Measurements from ENCODE around the gene TMEM222.

TMEM222 gene

DNA sequence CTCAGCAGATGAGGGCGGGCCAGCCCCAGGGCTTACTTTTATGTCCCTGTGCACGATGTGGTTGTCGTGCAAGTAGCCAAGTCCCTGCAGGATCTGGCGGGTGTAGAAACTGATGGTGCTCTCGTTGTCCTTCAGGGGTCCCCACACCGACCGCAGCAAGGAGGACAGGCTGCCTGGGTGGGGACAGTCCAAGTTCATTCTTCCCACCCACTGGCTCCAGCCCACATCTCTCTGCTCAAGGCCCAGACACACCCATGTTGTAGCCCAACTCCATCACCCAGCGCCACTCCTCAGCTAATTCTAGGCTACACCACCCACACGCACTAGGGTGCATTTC is 37.8 kb downstream of the TMEM222 start:
- DNase-seq (ENCODE audit: low spot score), result peak; percentile 47

GRCh38 chr1:27360159-27361043 is 38.4 kb downstream of the TMEM222 start:
- DNase-seq (ENCODE audit: low spot score), result peak; percentile 78

DNA sequence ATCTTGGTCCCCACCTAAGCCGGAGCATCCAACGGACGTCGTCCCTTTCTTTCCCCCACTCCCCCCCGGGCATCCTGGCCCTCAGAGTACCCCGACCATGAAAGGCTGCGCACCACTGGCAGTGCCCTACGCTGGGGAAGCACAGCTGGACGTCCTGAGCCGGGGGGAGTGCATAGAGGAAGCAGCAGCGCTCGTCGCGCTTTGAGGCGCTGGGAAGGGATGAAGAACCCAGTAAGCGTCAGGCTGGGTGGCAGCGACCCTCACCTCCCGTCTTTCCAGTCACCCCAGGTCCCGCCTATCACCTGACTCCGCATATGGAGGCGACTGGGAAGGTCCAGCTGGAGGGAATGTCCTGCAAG is 39.1 kb downstream of the TMEM222 start:
- DNase-seq (ENCODE audit: low spot score), result no peak

DNA sequence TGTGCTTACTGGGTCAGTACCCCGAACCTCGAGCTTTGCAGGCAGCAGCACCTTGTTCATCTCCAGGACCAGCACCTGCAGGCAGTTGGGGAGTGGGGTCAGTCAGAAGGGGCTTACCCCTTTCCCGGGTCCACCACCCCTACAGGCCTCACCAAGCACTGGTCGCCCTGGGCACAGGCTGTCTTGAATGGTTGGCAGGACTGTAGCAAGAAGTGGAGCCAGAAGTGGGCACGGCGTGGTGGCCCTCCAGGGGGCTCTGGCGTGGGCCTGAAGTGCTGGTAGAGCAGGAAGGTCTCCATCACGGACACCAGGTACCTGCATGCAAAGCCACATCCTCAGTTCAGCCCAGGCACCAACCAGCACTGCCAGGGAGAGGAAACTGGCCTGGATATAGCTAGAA is 39.6 kb downstream of the TMEM222 start:
- no peak for DNase-seq (ENCODE audit: low spot score)

GRCh38 chr1:27363766-27364695 is 42.1 kb downstream of the TMEM222 start:
- no peak for DNase-seq (ENCODE audit: low spot score)

- DNase-seq (ENCODE audit: low spot score), result no peak
Observed at GRCh38 chr1:27364696-27365371, 42.9 kb downstream of the TMEM222 start.

DNA sequence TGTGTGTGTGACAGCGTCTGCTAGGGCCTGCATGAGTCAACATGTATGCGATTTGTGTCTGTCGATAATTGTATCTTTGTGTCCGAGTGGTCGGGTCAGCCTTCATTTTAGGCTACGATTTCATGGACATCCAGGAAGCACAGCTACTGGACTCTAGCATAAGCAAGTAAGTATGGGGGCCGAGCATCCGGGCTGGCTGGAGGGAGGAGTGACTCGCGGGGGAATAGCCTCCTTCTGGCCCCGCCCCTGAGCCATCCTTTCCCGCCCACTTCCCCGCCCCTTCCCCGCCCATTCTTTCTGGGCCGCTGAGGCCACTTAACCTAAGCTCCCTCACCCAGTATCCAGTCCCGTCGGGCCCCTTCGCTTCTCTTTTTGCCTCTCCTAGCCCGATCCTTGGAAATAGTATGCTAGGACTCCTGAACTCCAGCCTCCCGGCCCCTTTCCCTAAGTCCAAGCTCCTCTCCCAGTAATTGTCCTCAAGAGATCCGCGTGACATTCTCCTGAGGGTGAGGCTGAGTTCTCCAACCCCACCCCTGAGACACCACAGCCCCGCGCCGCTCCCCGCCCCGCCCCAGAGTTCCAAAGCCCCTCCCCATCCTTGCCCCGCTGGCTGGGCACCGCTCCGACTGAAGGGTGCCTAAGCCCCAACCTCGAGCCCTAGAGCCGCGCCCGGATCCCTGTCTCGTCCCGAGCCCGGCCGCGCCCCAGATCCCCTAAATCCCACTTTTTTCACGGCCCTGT is 43.6 kb downstream of the TMEM222 start:
- DNase-seq (ENCODE audit: low spot score), result peak; percentile 93

DNA sequence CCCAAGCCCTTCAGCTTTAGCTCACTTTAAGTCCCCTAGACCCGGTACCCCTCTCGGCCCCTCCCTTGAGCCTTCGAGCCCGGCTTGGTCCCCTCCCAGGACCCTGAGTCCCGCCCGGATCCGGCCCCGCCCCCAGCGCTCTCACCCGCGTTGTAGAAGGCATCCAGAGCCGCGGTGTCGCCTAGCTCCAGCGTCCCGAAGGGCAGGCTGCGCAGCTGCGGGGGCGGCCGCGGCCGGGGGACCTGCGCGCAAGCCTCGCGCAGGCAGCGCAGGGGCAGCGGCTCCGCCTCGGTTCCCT is 44.1 kb downstream of the TMEM222 start:
- DNase-seq (ENCODE audit: low spot score), result peak; percentile 74

DNA sequence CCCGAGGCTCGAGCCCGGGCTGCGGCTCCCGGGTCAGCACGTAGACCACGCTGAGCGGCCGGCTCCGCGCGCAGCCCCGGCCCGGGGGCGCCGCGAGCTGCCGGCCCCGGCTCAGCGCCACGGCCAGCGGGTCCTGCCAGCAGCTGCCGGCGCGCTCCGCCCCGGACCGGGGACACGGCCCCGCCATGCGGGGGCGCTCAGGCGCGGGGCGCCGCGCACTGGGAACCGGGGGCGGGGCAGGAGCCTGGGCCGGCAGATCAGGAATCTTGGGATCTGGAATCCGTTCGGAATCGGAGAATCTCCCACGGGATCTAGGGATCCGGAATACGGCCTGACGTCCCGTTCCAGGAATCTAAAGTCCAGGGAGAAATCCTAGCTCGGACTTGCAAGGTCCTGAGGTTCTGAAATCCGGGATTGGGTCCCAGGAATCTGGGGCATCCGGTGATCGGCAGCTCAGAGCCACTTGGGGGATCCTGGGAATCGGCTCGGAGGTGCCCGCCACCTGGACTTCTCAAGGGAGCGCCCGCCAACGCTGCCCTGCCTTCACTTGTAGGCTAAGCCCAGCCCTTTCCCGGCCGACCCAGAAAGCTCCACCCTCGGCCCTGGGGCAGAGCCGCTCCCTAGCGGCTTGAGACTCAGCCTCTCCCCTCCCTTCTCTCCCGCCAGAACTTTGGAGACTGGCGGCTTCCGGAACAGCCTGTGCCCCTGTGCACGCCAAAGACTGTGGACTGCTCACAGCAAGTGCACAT is 44.6 kb downstream of the TMEM222 start, which contains the start of gene MAP3K6:
Gene MAP3K6 (minus strand): TSS at position 551 of the 749 bp plus-strand sequence. CDS start 364 bp downstream, at position 187.
- DNase-seq (ENCODE audit: low spot score), result peak; percentile 69

- no peak for DNase-seq (ENCODE audit: low spot score)
Observed at GRCh38 chr1:27367160-27367650, 45.2 kb downstream of the TMEM222 start.

- DNase-seq (ENCODE audit: low spot score), result no peak
Observed at GRCh38 chr1:27368869-27369582, 47.1 kb downstream of the TMEM222 start.

GRCh38 chr1:27372022-27372807 is 50.3 kb downstream of the TMEM222 start:
- no peak for DNase-seq (ENCODE audit: low spot score)

- no peak for DNase-seq (ENCODE audit: low spot score)
Observed at GRCh38 chr1:27372808-27373690, 51.1 kb downstream of the TMEM222 start.

GRCh38 chr1:27374362-27375086 is 52.6 kb downstream of the TMEM222 start, which contains the start of gene FCN3:
Gene FCN3, minus strand, starts transcription at chr1:27374824. Its CDS starts 6 bp downstream, at chr1:27374818.
- no peak for DNase-seq (ENCODE audit: low spot score)

DNA sequence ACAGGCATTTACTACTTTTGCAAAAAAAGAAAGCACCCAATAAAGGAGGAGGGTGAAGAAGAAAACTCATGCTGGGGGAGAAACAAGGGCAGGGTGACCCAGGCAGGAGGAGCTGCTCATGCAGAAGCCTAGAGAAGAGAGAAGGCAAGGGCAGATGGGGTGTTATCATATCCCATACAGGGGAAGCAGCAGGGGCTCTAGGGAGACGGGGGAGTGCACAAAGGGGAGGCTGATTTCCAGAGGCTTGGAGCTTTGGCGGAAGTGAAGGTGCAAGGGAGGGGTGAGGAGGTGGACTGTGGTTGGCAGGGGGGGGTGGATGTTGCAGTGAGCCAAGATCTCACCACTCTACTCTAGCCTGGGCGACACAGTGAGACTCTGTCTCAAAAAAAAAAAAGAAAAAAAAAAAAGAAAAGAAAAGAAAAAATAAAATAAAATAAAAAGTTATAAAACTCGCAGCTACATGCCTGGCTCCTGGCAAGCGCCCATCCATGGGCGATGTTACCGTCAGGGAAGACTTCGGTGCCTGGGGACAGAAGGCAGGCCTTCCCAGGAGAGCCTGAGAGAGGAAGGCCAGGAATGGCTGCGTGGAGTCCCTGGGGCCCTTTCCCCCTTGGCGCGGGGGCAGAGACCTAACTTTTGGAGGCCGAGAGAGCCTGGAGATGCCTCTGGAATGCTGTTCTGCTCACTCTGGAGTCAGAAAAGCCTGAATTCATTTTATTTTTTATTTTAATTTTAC is 56.0 kb downstream of the TMEM222 start:
- DNase-seq (ENCODE audit: low spot score), result no peak

GRCh38 chr1:27379564-27380122 is 57.7 kb downstream of the TMEM222 start:
- DNase-seq (ENCODE audit: low spot score), result no peak

GRCh38 chr1:27380224-27380623 is 58.3 kb downstream of the TMEM222 start:
- DNase-seq (ENCODE audit: low spot score), result no peak

Measured in germinal center (tissue), 1 donor.